Breast epithelium (tissue), 4 donors: ENCODE results near the gene ITPR3. TPM values are rescaled to one million over a fixed set of nuclear protein-coding genes. Genes with fewer than 3 reads are reported as not detected.

ENCODE experiments used
- DNase-seq, 2 donors: peaks; one replicate each; pipeline ENCODE4 v3.0.0-alpha.2; 2019; ENCODE audit warnings: low spot score in 2 of 2
- H3K27ac ChIP-seq, 2 donors: fragments of 200-600 bp; sonication (generic) in 1 of 2; one replicate each; pipeline ENCODE4 v1.5.1; 2016 to 2019; ENCODE audit warnings: mild to moderate bottlenecking in 1 of 2
- H3K27me3 ChIP-seq, 2 donors: fragments of 200-600 bp; sonication (generic) in 1 of 2; one replicate each; pipeline versions ENCODE4 v1.5.1 to v1.6.0; 2017 to 2019; ENCODE audit warnings: control low read depth in 1 of 2, mild to moderate bottlenecking in 1 of 2
- H3K36me3 ChIP-seq: fragments of 200-600 bp; one replicate; pipeline ENCODE4 v1.5.1; 2019
- H3K4me1 ChIP-seq, 2 donors: fragments of 200-600 bp; sonication (generic); one replicate each; pipeline ENCODE4 v1.5.1; 2016 to 2019; ENCODE audit warnings: control low read depth in 1 of 2
- H3K4me3 ChIP-seq, 3 donors: fragments of 200-600 bp; sonication (generic); 1 replicate in 2 of 3; 2 replicates in 1 of 3; pipeline ENCODE4 v1.5.1; 2016 to 2019; ENCODE audit warnings: mild to moderate bottlenecking in 3 of 3, moderate library complexity in 2 of 3
- H3K9me3 ChIP-seq, 2 donors: fragments of 200-600 bp; sonication (generic) in 1 of 2; one replicate each; pipeline ENCODE4 v1.5.1; 2016 to 2019; ENCODE audit warnings: control low read depth in 1 of 2
- CTCF ChIP-seq, 3 donors: fragments of 450-650 bp; IDR thresholded peaks; one replicate each; pipeline ENCODE4 v1.5.1; 2016 to 2017; ENCODE audit warnings: antibody characterized with exemption in 3 of 3, mild to moderate bottlenecking in 3 of 3, moderate library complexity in 3 of 3
- POLR2A ChIP-seq: fragments of 450-650 bp; IDR thresholded peaks from one replicate; pipeline ENCODE4 v1.6.1; 2016; ENCODE audit warnings: antibody characterized with exemption, mild to moderate bottlenecking, moderate library complexity
- POLR2AphosphoS5 ChIP-seq, 3 donors: sonication (generic); formaldehyde crosslinking; IDR thresholded peaks; one replicate each; pipeline ENCODE4 v1.6.1; 2017; ENCODE audit warnings: antibody characterized with exemption in 3 of 3
- intact Hi-C: fragments of 100-400 bp; cut with DNase I; formaldehyde crosslinking; loops from one replicate; pipeline ENCODE4 v1.15.1; 2023; ENCODE audit warnings: low total_unique reads
- total RNA-seq, 3 donors: library from RNA; depleted of rRNA; stranded (reverse); fragments of >200 nt; gene quantifications; one replicate each; pipeline ENCODE4 v1.1.0, GENCODE V29; 2016

ITPR3 gene
- total RNA-seq, 3 donors from 2014 or later, result 18.4 to 40.0 (median 27.7) TPM

GRCh38 chr6:33722103-33722623 lies 101.0 kb downstream of the ITPR3 start:
- no peak for TF ChIP-seq CTCF (IDR thresholded peaks at IDR 0.05)
- TF ChIP-seq POLR2AphosphoS5 (IDR thresholded peaks at IDR 0.05), result no peak
- no peak for TF ChIP-seq POLR2A
- Histone ChIP-seq H3K4me3 (no peak overlapping the region), H3K9me3 (no peaks in the 10 kb centered on the region), H3K36me3 (no peaks in the 10 kb centered on the region), H3K27me3 (no peaks in the 10 kb centered on the region), H3K27ac (peak overlapping the region in 1 of 2 donors; percentile 21), H3K4me1 (peaks cover 0 to 3% of the 10 kb centered on the region in 2 donors)
- no peak for DNase-seq
- intact Hi-C loops, result no loop called here

GRCh38 chr6:33723371-33724085 lies 102.4 kb downstream of the ITPR3 start:
- no peak for DNase-seq
- no peaks in the 10 kb centered on the region for H3K9me3 ChIP-seq
- intact Hi-C loops, result no loop called here
- H3K36me3 ChIP-seq, result no peaks in the 10 kb centered on the region
- H3K27ac ChIP-seq, result no peak overlapping the region
- no peak overlapping the region for H3K4me3 ChIP-seq
- no peaks in the 10 kb centered on the region for H3K27me3 ChIP-seq
- H3K4me1 ChIP-seq, result peaks cover 0 to 11% of the 10 kb centered on the region in 2 donors
- TF ChIP-seq CTCF (IDR thresholded peaks at IDR 0.05) (no peak), POLR2A (no peak), POLR2AphosphoS5 (IDR thresholded peaks at IDR 0.05) (no peak)

GRCh38 chr6:33724102-33725023 lies 103.2 kb downstream of the ITPR3 start:
- Histone ChIP-seq H3K4me1 (peaks cover 0 to 11% of the 10 kb centered on the region in 2 donors), H3K4me3 (no peak overlapping the region), H3K36me3 (no peaks in the 10 kb centered on the region), H3K27ac (no peak overlapping the region), H3K9me3 (no peaks in the 10 kb centered on the region), H3K27me3 (no peaks in the 10 kb centered on the region)
- intact Hi-C loops, result no loop called here
- no peak for TF ChIP-seq CTCF (IDR thresholded peaks at IDR 0.05)
- TF ChIP-seq POLR2AphosphoS5 (IDR thresholded peaks at IDR 0.05), result no peak
- TF ChIP-seq POLR2A, result no peak
- no peak for DNase-seq

GRCh38 chr6:33725222-33725621 lies 104.1 kb downstream of the ITPR3 start:
- Histone ChIP-seq H3K4me1 (peaks cover 0 to 11% of the 10 kb centered on the region in 2 donors), H3K27me3 (no peaks in the 10 kb centered on the region), H3K9me3 (no peaks in the 10 kb centered on the region), H3K36me3 (no peaks in the 10 kb centered on the region), H3K27ac (no peak overlapping the region), H3K4me3 (no peak overlapping the region)
- intact Hi-C loops, result no loop called here
- DNase-seq, result no peak
- no peak for TF ChIP-seq CTCF (IDR thresholded peaks at IDR 0.05)
- no peak for TF ChIP-seq POLR2AphosphoS5 (IDR thresholded peaks at IDR 0.05)
- TF ChIP-seq POLR2A, result no peak
